Skin epidermis (tissue), 12 donors: ENCODE results near the gene EFNA2.

Experiments
- H3K27ac ChIP-seq, 21 experiments: fragments of 200-600 bp; sonication (generic) in 11 of 21; one replicate each; pipeline ENCODE4 v1.5.0; 2020; ENCODE audit warnings: mild to moderate bottlenecking in 3 of 21, inconsistent platforms in 2 of 21, moderate library complexity in 2 of 21
- H3K4me3 ChIP-seq, 7 experiments: fragments of 200-600 bp; sonication (generic) in 2 of 7; one replicate each; pipeline ENCODE4 v1.5.0; 2020; ENCODE audit warnings: inconsistent platforms in 2 of 7, mild to moderate bottlenecking in 2 of 7, moderate library complexity in 1 of 7

The EFNA2 gene

DNA sequence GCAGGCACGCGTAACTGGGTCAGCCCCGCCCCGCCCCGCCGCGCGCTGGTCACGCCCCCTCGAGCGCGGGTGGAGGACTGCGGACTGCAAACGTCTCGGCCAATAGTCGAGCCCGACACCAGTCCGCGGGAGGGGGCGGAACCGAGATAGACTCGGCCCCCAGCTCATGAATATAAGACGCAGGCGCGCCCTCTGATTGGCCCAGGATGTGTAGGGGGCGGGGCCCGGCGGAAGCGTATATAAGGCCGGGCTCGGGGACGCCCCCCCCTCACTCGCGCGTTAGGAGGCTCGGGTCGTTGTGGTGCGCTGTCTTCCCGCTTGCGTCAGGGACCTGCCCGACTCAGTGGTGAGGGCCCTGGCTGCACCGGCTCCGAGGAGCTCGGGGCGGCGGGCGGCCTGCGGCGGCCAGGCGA is 16.6 kb upstream of the EFNA2 start, which contains the start of gene CIRBP:
TSS of gene CIRBP (plus strand) at position 268 of the 413 bp plus-strand sequence. CDS start 1,602 bp downstream, outside the sequence.
- Histone ChIP-seq H3K4me3 (peak within 1 kb of the TSS; percentile 50 to 74 (median 70)), H3K27ac (peak within 1 kb of the TSS; percentile 87 to 100 (median 96))

DNA sequence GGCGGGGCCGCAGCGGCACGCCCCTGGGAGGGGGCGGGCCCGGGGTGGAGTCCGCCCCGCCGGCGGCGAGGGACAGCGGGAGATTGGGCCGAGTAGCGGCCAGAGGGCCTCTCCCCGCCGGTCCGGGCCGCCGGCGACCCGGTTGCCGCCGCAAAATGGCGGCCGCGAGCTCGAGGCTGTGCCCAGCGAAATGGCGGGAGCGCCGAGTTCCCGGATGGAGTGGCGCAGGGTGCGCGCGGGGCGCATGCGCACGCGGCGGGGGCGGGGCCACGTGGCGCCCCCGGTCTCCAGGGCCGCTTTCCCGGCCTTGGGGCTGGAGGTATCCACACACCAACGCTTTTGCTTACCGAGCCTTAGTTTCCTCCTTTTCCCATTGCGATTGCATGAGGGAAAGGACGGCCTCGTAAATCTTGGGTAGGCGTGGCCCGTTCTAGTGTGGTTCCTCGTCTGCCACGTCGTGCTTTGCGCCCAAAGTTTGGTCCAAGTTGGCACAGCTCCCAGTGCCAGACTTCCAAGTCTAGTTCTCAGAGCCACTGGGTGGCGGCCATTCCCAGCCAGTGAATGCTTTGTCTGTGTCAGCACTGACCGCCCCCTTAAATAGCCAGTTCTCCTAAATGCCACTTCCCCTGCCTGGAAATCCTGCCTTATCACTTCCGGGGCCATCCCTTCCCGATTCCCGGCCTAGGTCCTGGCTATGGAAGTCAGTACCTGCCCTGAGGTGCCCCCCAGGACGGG is 16.0 kb upstream of the EFNA2 start:
- peak overlapping the region; percentile 50 to 74 (median 70) for H3K4me3 ChIP-seq
- peak overlapping the region; percentile 87 to 100 (median 96) for H3K27ac ChIP-seq

DNA sequence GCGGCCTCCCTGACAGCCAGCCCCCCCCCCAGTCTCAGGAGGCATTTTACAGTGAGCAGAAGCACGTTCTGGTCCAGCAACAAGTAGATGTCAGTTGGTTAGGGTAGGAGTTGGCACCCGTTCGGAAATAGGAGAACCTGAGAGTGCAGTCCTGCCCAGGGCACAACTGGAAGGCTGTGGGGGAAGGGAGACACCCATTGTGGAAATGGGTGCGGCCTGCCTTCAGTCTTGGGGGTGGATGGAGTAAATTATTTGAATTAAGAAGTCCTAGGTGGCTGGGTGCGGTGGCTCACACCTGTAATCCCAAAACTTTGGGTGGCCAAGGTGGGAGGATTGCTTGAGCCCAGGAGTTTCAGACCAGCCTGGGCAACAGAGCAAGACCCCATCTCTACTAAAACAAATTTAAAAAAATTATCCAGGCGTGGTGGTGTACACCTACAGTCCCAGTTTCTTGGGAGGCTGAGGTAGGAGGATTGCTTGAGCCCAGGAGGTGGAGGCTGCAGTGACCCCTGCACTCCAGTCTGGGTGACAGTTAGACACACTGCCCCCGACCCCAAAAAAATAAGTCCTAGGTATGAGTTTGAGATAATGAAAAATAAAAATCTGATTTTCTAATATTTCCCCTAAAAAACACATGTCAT is 15.3 kb upstream of the EFNA2 start:
- peak overlapping the region; percentile 8 to 100 (median 95) for H3K27ac ChIP-seq

DNA sequence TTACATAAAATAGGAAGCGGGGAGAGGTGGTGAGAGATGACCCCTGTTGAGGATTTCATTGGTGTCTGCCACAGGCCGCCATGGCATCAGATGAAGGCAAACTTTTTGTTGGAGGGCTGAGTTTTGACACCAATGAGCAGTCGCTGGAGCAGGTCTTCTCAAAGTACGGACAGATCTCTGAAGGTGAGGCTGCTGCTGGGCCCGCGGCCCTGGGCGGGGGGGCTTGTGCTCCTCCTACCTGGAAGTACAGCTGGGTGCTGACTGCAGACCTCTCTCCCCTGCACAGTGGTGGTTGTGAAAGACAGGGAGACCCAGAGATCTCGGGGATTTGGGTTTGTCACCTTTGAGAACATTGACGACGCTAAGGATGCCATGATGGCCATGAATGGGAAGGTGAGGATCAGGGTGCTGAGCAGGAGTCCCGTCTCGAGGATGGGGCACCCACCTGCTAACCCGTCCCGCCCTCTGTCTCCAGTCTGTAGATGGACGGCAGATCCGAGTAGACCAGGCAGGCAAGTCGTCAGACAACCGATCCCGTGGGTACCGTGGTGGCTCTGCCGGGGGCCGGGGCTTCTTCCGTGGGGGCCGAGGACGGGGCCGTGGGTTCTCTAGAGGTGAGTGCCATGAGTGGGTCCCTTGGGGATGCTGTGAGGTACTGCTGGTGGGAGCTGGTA is 14.7 kb upstream of the EFNA2 start:
- Histone ChIP-seq H3K27ac (peak overlapping the region in 18 of 21 experiments; percentile 8 to 100 (median 94)), H3K4me3 (peak overlapping the region; percentile 9 to 74 (median 70))

More for the DNA sequence above, 15.3 kb upstream of the EFNA2 start:
- peak overlapping the region; percentile 50 to 74 (median 70) for H3K4me3 ChIP-seq

DNA sequence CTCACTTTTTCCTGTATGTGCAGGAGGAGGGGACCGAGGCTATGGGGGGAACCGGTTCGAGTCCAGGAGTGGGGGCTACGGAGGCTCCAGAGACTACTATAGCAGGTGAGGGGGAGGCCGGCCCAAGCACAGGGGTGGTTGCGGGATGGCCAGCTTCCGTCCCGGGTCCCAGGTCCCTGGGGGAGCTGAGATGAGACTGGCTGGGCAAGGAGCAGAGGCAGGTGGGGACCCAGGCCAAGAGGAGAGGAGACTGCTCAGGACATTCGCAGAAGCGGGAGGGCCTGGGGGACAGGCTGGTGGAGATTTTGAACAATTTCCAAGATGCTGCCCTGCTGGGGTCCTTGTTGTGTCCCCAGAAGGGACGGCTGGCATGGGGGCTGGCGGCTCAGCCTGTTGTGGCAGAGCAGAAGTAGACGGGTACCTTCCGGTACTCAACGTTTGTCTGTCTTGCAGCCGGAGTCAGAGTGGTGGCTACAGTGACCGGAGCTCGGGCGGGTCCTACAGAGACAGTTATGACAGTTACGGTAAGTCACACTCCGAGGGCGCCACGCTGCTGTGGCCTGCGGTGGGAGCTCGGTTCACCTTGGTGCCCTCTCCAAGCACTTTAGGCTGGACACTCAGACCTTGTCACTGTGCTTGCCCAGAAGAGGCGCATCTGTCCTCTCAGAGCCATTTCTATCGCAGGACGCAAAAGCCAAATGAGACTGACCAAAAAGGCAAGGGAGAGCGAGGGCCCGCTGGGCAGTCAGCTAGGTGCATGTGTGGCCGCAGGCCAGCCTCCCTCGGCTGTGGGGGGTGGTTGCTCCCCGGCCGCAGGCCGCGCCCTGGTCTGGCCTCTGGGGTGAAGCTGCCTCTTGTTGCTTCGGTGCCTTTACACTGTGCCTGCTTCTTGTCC is 13.9 kb upstream of the EFNA2 start:
- Histone ChIP-seq H3K4me3 (peak overlapping the region in 2 of 7 experiments; percentile 67 to 70), H3K27ac (peak overlapping the region in 13 of 21 experiments; percentile 34 to 100 (median 97))

DNA sequence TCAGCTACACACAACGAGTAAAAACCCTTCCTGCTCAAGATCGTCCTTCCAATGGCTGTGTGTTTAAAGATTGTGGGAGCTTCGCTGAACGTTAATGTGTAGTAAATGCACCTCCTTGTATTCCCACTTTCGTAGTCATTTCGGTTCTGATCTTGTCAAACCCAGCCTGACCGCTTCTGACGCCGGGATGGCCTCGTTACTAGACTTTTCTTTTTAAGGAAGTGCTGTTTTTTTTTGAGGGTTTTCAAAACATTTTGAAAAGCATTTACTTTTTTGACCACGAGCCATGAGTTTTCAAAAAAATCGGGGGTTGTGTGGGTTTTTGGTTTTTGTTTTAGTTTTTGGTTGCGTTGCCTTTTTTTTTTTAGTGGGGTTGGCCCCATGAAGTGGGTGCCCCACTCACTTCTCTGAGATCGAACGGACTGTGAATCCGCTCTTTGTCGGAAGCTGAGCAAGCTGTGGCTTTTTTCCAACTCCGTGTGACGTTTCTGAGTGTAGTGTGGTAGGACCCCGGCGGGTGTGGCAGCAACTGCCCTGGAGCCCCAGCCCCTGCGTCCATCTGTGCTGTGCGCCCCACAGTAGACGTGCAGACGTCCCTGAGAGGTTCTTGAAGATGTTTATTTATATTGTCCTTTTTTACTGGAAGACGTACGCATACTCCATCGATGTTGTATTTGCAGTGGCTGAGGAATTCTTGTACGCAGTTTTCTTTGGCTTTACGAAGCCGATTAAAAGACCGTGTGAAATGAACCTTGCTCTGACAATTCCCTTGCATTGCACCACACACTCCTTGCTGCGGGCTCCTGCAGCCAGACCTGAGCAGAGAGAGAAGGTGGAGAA is 13.0 kb upstream of the EFNA2 start:
- no peak overlapping the region for H3K4me3 ChIP-seq
- H3K27ac ChIP-seq: peak overlapping the region in 10 of 21 experiments; percentile 2 to 100 (median 94)

DNA sequence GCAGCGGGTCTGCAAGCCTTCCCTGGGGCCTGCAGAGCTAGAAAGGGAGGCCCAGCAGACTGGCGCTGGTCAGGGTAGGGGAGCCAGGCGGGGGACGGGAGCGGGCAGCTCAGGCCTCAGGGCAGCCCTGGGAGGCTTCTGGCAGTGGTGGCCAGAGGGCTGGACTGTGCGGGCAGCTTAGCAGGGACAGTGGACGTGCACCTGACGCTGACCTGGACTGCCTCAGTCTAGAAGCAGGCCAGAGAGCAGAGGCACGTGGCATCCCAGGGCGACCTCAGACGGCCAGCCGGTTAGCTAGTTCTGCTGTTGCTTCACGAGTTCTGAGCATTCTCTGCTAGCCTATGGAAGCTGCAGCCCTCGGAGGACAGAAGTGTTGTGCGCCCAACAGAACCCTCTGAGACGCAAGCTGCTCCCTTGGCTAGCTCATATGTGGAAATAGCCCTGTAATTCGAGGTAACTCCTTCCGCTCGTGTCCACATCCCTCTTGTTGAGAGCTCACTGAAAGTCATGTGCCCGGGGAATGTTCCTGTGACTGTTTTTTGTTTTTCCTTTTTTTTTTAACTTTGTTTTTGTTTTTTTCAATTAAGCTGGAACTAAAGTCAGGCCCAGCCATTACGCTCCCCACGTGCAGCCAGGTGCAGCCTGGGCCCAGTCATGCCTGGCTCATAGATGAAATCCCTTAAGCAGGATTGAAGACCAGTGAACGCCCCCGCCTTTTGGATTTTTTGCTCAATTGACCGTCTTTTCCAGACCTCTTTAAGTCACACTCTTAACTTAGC is 12.2 kb upstream of the EFNA2 start:
- Histone ChIP-seq H3K4me3 (no peak overlapping the region), H3K27ac (peak overlapping the region in 10 of 21 experiments; percentile 24 to 98 (median 96))

DNA sequence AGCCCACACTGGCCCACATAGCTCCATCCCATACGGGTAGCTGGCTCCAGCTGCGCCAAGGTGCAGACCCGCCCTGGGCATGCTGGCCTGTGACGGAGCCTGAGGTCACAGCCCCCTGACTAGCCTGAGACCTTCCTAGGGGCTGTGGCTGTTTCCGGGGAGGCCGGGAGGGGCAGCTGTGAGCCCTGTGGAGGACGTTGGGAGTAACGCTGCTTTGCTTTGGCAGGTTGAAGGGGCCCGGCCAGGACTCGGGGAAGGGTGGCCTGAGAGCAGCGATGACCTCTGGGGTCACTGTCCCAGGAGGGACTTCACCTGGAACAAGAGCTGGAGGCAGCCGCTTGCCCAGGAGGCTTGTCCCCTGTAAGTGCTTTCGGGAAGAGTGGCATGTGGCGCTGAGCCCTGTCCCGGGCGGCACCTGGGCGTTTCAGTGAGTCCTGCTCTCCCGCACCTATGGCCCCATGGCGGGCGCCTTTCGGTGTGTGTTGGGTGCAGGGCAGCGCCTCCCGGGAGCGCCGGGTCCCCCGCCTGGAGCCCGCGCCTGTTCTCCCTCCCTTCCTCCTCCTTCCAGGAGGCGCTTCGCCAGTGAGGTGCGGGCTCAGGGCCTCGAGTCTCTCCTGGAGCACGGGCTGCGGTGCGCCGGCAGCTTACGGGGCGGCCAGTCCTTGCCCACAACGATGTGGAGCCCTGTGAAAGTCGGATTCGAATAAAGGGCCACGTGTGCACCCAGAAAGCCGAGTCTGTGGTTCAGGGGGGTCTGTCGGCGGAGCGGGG is 11.4 kb upstream of the EFNA2 start:
- H3K4me3 ChIP-seq: peak overlapping the region; percentile 45 to 72 (median 59)
- peak overlapping the region; percentile 34 to 99 (median 96) for H3K27ac ChIP-seq

DNA sequence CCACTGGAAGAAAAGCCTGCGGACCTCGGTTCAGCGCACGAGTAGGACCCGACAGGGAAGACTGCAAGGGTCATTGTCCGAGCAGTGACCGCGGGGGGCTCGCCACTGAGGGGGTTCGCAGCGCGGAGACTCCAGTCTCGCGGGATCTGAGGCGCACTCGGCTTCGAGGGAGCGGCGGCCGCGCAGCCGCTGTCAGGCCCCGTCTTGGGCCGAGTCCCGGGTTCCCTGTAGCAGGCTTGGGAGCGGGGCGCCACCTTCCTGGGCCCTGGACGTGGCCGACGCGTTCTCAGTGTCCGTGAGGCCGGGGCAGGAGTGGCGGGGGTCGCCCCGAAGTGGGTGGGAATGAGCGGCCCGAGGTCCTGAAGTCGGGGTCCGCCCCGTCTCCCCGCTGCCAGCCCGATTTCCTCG is 10.8 kb upstream of the EFNA2 start:
- H3K27ac ChIP-seq: peak overlapping the region; percentile 34 to 99 (median 96)
- H3K4me3 ChIP-seq: peak overlapping the region; percentile 45 to 72 (median 59)

DNA sequence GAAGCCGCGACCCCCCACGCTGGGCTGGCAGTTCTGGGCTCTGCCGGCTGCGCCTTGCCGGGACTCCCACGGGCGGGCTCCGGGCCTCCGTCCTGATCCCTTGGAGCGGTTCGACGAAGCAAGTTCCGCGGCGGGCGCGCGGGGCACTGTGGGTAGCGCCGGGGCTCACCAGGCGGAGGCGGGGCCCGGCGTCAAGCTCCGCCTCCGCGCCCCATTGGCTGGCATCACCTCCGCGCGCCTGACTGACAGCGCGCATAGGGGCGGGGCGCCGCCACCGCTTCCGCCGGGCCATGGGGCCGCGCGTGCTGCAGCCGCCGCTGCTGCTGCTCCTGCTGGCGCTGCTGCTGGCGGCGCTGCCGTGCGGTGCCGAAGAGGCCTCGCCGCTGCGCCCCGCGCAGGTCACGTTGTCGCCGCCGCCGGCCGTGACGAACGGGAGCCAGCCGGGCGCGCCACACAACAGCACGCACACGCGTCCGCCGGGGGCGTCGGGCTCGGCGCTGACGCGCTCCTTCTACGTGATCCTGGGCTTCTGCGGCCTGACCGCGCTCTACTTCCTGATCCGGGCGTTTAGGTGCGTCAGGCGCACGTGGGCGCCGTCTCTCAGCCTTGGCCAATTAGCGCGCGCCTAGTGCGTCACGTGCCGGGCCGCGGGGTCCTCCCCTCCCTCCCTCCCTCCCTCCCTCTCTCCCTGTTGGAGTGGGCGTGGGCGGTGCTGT is 10.3 kb upstream of the EFNA2 start, which contains the start of gene FAM174C:
TSS of gene FAM174C (plus strand) at position 271 of the 716 bp plus-strand sequence. CDS start at position 291, 20 bp downstream.
- peak within 1 kb of the TSS; percentile 45 to 72 (median 59) for H3K4me3 ChIP-seq

DNA sequence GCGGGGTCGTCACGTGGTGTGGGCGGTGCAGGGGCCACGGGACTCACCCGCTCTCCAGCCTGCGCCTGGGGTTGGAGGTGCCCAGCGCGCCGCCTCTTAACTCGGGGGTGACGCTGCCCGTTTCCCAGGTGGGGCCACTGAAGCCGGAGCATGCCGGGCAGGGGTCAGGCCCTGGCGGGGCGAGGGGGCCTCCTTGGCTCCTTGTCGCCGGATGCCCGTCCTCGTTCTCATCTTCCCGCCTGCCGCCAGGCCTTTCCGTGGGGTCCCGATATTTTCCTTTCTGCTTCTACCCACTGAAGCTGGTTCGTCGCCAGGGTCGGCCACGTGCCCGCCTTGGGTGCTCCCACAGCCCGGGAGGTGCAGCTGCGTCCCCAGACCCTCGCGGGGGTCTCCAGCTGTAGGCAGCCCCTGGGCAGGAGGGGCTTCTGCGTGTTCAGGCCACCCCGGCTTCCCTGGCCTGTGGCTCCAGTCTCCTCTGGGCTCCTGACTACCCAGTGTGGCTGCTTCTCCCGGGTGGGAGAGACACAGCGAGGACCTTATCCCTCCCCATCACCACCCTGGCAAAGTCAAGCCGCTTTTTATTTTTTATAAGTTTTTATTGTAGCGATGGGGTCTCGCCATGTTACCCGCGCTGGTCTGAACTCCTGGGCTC is 9.6 kb upstream of the EFNA2 start:
- Histone ChIP-seq H3K27ac (peak overlapping the region; percentile 69 to 99 (median 96)), H3K4me3 (peak overlapping the region; percentile 45 to 72 (median 59))

More for the DNA sequence above, 10.3 kb upstream of the EFNA2 start, which contains the start of gene FAM174C:
- H3K27ac ChIP-seq: peak within 1 kb of the TSS; percentile 69 to 99 (median 96)

DNA sequence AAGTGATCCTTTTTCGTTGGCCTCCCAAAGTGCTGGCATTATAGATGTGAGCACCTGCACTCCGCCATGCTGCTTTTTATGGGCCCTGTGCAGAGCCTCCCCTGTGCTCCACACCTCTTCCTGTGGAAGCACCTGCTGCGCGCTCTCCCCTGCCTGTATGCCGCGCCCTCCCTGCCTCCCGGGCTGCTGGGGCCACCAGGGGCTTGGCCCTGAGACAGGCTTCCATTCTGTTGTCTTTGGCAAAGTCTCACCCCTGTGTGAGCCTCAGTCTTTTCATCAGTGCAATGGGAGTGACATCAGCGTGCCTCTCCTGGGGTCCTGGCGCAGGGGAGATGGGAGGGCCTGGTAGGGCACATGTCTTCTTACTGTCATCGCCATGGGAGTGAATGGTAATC is 9.0 kb upstream of the EFNA2 start:
- Histone ChIP-seq H3K4me3 (peak overlapping the region in 6 of 7 experiments; percentile 57 to 72 (median 60)), H3K27ac (peak overlapping the region in 19 of 21 experiments; percentile 82 to 99 (median 96))

DNA sequence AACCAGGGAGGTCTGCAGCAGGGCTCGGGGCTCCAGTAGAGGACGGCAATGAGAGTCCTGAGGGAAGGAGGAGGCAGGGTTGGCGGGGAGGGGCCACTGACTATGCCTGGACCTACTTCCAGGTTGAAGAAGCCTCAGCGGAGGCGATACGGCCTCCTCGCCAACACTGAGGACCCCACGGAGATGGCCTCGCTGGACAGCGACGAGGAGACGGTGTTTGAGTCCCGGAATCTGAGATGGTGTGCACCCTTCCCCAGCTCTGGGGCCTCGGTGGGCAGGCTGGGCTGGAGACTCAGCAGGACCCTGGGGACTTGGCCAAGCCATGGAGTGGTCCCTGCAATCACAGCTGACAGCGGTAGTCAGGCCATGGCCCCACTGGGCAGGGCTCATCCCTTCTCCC is 8.6 kb upstream of the EFNA2 start:
- Histone ChIP-seq H3K27ac (peak overlapping the region in 6 of 21 experiments; percentile 84 to 97 (median 96)), H3K4me3 (no peak overlapping the region)

DNA sequence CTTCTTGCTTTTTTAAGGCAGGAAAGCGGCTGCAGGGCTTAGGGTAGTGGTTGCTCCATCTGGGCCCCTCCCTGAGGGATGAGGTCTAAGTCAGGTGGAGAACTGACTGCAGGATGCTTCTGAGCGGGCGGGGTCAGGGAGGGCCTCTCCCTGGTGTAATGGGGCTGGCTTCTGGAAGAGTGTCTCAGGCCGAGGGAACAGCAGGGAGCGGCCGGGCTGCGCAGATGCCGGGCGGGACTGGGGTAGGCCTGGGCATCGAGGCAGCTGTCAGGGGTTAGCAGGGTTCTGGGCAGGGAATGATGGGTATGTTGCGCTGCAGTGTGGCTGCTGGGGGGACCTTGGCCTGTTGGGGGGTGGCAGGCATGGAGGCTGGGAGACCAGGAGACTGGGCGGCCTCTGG is 7.6 kb upstream of the EFNA2 start:
- no peak overlapping the region for H3K27ac ChIP-seq
- H3K4me3 ChIP-seq: no peak overlapping the region
